OCI-LY7 (cell line): ENCODE measurements around the gene MRPL40. TPM values are rescaled to one million over a fixed set of nuclear protein-coding genes. Genes with fewer than 3 reads are reported as not detected.

Source experiments
- BruUV-seq: library from RNA; stranded (reverse); fragments of 400-500 nt; replicated peaks from 2 replicates; lab custom pipeline; 2021; lab: Mats Ljungman, UMichigan
- CTCF ChIA-PET: fragments of 300-600 bp; sonication (Branson Sonifier 250); formaldehyde crosslinking; loops from one replicate; lab custom pipeline; 2022; ENCODE audit warnings: antibody characterized with exemption; ENCODE audit not compliant: unreplicated experiment; lab: Charles Lee
- POLR2A ChIA-PET: fragments of 300-600 bp; sonication (Branson Sonifier 250); formaldehyde crosslinking; loops from one replicate; lab custom pipeline; 2022; ENCODE audit warnings: antibody characterized with exemption; lab: Charles Lee
- DNase-seq: peaks from one replicate; pipeline ENCODE4 v3.0.0-alpha.2; 2015; ENCODE audit warnings: low spot score
- H2AFZ ChIP-seq: fragments of 200-600 bp; sonication (generic), shearing (Covaris generic); 2 replicates; pipeline ENCODE4 v1.6.1; 2014; ENCODE audit warnings: mild to moderate bottlenecking, antibody characterized with exemption, low read length, moderate library complexity
- H3K27ac ChIP-seq: fragments of 200-600 bp; sonication (generic); 2 replicates; pipeline ENCODE4 v1.5.1; 2014; ENCODE audit warnings: mixed run types, low read depth, mild to moderate bottlenecking, moderate library complexity, low read length, inconsistent platforms; ENCODE audit not compliant: poor library complexity, severe bottlenecking
- H3K36me3 ChIP-seq: fragments of 200-600 bp; sonication (generic); 2 replicates; pipeline ENCODE4 v1.6.1; 2014; ENCODE audit warnings: mild to moderate bottlenecking, antibody characterized with exemption, low read length, moderate library complexity, mixed read lengths; ENCODE audit not compliant: insufficient read depth
- H3K4me1 ChIP-seq: fragments of 200-600 bp; sonication (generic); 2 replicates; pipeline ENCODE4 v1.5.1; 2014; ENCODE audit warnings: mild to moderate bottlenecking, low read length; ENCODE audit not compliant: insufficient read depth, poor library complexity, severe bottlenecking
- H3K4me2 ChIP-seq: fragments of 200-600 bp; sonication (generic); 2 replicates; pipeline ENCODE4 v1.6.1; 2014; ENCODE audit warnings: mild to moderate bottlenecking, low read length
- H3K4me3 ChIP-seq: fragments of 200-600 bp; sonication (generic); 2 replicates; pipeline ENCODE4 v1.5.1; 2014; ENCODE audit warnings: mild to moderate bottlenecking, low read depth, low read length; ENCODE audit not compliant: poor library complexity, severe bottlenecking
- H3K79me2 ChIP-seq: fragments of 200-600 bp; sonication (generic); 2 replicates; pipeline ENCODE4 v1.6.1; 2016; ENCODE audit warnings: low read depth, mild to moderate bottlenecking, low read length, moderate library complexity, mixed read lengths; ENCODE audit not compliant: insufficient read depth
- H3K9me2 ChIP-seq: fragments of 200-600 bp; sonication (generic); 2 replicates; pipeline ENCODE4 v1.6.1; 2016; ENCODE audit warnings: mild to moderate bottlenecking, low read length, mixed read lengths; ENCODE audit not compliant: insufficient read depth
- H3K9me3 ChIP-seq: fragments of 200-600 bp; sonication (generic); 2 replicates; pipeline ENCODE4 v1.6.1; 2014; ENCODE audit warnings: mild to moderate bottlenecking, mixed run types, low read length, mixed read lengths
- H4K20me1 ChIP-seq: fragments of 200-600 bp; sonication (generic); 2 replicates; pipeline ENCODE4 v1.6.1; 2014; ENCODE audit warnings: mild to moderate bottlenecking, antibody characterized with exemption, low read length, moderate library complexity, mixed read lengths; ENCODE audit not compliant: insufficient read depth
- EZH2phosphoT487 ChIP-seq: fragments of 200-600 bp; sonication (generic); IDR thresholded peaks from 2 replicates; pipeline ENCODE4 v1.6.1; 2018; ENCODE audit warnings: low read depth, borderline replicate concordance, mild to moderate bottlenecking, mixed run types, antibody characterized with exemption, low read length, moderate library complexity, mixed read lengths
- intact Hi-C: fragments of 100-400 bp; cut with micrococcal nuclease; formaldehyde crosslinking; loops from one replicate; pipeline ENCODE4 v1.10.0; 2022; ENCODE audit not compliant: unreplicated experiment
- total RNA-seq, 2 experiments: library from RNA; depleted of rRNA in 1 of 2; stranded (reverse); fragments of >200 nt in 1 of 2; shearing (Covaris generic) in 1 of 2; gene quantifications; 2 replicates each; pipeline ENCODE4 v1.2.3, GENCODE V29; 2014 to 2022
- TF ChIP-seq, protein P1 (sequence below): fragments of 200-600 bp; sonication (generic); conservative IDR thresholded peaks from 2 replicates; pipeline ENCODE4 v1.5.1; 2014; ENCODE audit warnings: mild to moderate bottlenecking, antibody characterized with exemption, low read length, moderate library complexity, mixed read lengths

The MRPL40 gene
- total RNA-seq, 2 experiments from 2014 or later, result 38.5 to 45.6 TPM

GRCh38 chr22:19387575-19387974, 44.8 kb upstream of the MRPL40 start:
- no peaks in the 10 kb centered on the region for H3K9me3 ChIP-seq
- no peaks in the 10 kb centered on the region for H3K9me2 ChIP-seq
- no TSS peak for BruUV-seq
- H3K4me1 ChIP-seq, result no peaks in the 10 kb centered on the region
- POLR2A ChIA-PET, result no interaction called here
- H3K27ac ChIP-seq, result no peak overlapping the region
- no peak overlapping the region for H3K4me3 ChIP-seq
- CTCF ChIA-PET, result no interaction called here
- H2AFZ ChIP-seq, result no peak overlapping the region
- H3K79me2 ChIP-seq, result no peaks in the 10 kb centered on the region
- H3K36me3 ChIP-seq, result peaks cover 98% of the 10 kb centered on the region
- intact Hi-C loops, result no loop called here
- TF ChIP-seq EZH2phosphoT487, result no peak
- TF ChIP-seq, protein P1, sequence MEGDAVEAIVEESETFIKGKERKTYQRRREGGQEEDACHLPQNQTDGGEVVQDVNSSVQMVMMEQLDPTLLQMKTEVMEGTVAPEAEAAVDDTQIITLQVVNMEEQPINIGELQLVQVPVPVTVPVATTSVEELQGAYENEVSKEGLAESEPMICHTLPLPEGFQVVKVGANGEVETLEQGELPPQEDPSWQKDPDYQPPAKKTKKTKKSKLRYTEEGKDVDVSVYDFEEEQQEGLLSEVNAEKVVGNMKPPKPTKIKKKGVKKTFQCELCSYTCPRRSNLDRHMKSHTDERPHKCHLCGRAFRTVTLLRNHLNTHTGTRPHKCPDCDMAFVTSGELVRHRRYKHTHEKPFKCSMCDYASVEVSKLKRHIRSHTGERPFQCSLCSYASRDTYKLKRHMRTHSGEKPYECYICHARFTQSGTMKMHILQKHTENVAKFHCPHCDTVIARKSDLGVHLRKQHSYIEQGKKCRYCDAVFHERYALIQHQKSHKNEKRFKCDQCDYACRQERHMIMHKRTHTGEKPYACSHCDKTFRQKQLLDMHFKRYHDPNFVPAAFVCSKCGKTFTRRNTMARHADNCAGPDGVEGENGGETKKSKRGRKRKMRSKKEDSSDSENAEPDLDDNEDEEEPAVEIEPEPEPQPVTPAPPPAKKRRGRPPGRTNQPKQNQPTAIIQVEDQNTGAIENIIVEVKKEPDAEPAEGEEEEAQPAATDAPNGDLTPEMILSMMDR, result no peak
- DNase-seq, result no peak
- no peak overlapping the region for H3K4me2 ChIP-seq
- no peaks in the 10 kb centered on the region for H4K20me1 ChIP-seq

DNA sequence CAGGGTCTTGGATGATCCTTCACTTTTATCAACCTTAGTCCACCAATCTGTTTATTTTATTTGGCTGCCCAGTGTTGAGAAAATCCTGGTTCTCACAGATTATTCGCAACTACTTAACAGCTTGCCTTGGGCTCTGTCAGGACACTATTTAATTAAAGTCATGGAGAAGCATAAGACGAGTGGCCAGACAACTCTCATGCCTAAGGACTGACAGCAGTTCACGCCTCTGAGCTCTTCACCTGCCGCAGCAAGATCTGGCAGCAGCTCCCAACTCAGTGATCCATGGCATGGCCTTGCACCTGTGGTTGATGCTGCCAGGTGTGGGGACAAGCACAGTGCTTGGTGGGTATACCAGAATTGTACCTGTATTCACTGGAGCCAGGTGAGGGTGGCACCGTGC, 38.6 kb upstream of the MRPL40 start:
- ChIA-PET CTCF (no interaction called here), POLR2A (interaction anchor here (0.7 kb wide), 1 partner anchor 25 kb away, joined by 3 read pairs; no protein-coding TSS in a partner anchor)
- Histone ChIP-seq H4K20me1 (no peaks in the 10 kb centered on the region), H2AFZ (no peak overlapping the region), H3K9me2 (no peaks in the 10 kb centered on the region), H3K27ac (no peak overlapping the region), H3K4me1 (no peaks in the 10 kb centered on the region), H3K79me2 (no peaks in the 10 kb centered on the region), H3K9me3 (no peaks in the 10 kb centered on the region), H3K36me3 (peaks cover 93% of the 10 kb centered on the region), H3K4me3 (no peak overlapping the region), H3K4me2 (no peak overlapping the region)
- BruUV-seq, result no TSS peak
- TF ChIP-seq EZH2phosphoT487, result no peak
- TF ChIP-seq, protein P1, result no peak
- DNase-seq, result no peak
- intact Hi-C loops, result no loop called here

DNA sequence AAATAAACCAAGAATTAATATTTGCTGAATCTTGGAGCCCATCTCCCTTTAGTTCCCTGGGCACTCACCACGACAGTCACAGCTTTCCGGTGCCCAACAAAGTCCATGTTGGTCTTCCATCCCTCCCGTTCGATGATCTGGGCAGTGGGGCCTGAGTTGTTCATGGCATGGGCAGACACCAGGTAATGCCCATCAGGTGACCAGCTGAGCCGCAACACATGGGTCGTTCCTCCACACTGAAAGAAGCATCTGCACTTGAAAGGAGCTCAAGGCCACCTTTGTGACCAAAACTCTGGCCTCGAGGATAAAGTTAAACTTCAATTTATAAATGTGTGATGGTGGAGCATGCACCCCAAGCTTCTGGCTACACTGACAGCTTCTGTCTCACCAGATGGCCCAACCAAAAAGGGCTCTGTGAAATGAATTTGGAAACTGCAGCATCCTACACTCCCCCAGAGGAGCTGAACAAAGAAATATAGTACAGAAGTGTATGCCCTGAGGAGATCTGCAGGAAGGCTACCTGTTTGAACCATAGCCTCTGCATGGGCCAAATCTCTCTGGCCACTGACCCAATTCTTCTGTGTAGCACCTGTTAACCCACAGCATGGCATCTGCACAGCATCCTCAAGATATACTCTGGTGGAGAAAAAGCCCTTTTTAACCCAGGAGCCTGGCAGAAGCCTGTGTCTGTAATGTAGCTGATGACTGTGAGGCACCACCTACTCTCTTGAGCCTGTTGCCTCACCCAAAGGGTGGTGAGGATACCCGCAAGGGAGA, 37.9 kb upstream of the MRPL40 start:
- no peaks in the 10 kb centered on the region for H3K9me2 ChIP-seq
- intact Hi-C loops, result no loop called here
- no peak overlapping the region for H3K4me2 ChIP-seq
- no peak overlapping the region for H3K27ac ChIP-seq
- TF ChIP-seq, protein P1, result no peak
- TF ChIP-seq EZH2phosphoT487, result no peak
- CTCF ChIA-PET, result interaction anchor here (0.9 to 1.1 kb wide), 2 partner anchors 10 to 235 kb away, joined by 3 read pairs; no protein-coding TSS in a partner anchor
- DNase-seq, result no peak
- no peaks in the 10 kb centered on the region for H4K20me1 ChIP-seq
- peaks cover 93% of the 10 kb centered on the region for H3K36me3 ChIP-seq
- POLR2A ChIA-PET, result interaction anchor here (0.7 to 1.1 kb wide), 2 partner anchors 23 to 26 kb away, joined by 3 read pairs; no protein-coding TSS in a partner anchor
- no peaks in the 10 kb centered on the region for H3K4me1 ChIP-seq
- no TSS peak for BruUV-seq
- no peaks in the 10 kb centered on the region for H3K9me3 ChIP-seq
- no peaks in the 10 kb centered on the region for H3K79me2 ChIP-seq
- no peak overlapping the region for H3K4me3 ChIP-seq
- no peak overlapping the region for H2AFZ ChIP-seq
